Spleen (tissue), 7 donors: ENCODE measurements around the gene PARN.

ENCODE experiments used
- CTCF ChIP-seq, 11 experiments: fragments of 200-600 bp in 7 of 11; fragments of 450-650 bp in 4 of 11; sonication (generic) in 4 of 11; IDR thresholded peaks in 8 of 11; conservative IDR thresholded peaks in 3 of 11; 1 replicate in 7 of 11; 2 replicates in 4 of 11; pipeline versions ENCODE4 v1.4.0 to v1.8.0; 2016 to 2021; ENCODE audit warnings: antibody characterized with exemption in 11 of 11, inconsistent platforms in 4 of 11, mild to moderate bottlenecking in 1 of 11
- POLR2A ChIP-seq, 3 donors: fragments of 450-650 bp; IDR thresholded peaks; one replicate each; pipeline ENCODE4 v1.5.1; 2017; ENCODE audit warnings: antibody characterized with exemption in 3 of 3, mild to moderate bottlenecking in 1 of 3
- POLR2AphosphoS5 ChIP-seq, 3 donors: sonication (generic); formaldehyde crosslinking; IDR thresholded peaks; one replicate each; pipeline ENCODE4 v1.5.1; 2017; ENCODE audit warnings: antibody characterized with exemption in 3 of 3
- donor health status: DM: no; HTN: no; CAD: no; lungs with moderate emphysema.
- donor health status: DM: no; HTN: no; CAD: no.
- donor health status: DM: no; HTN: no; CAD: no.

- TF ChIP-seq CTCF (IDR thresholded peaks at IDR 0.05 in 8 of 11, conservative IDR thresholded peaks at IDR 0.05 in 3 of 11) (no peak), POLR2AphosphoS5 (IDR thresholded peaks at IDR 0.05) (no peak), POLR2A (IDR thresholded peaks at IDR 0.05) (no peak)
Observed at GRCh38 chr16:14455573-14455972, 174.5 kb downstream of the PARN start.
